ENCODE results near the gene ZNF384. TPM values are rescaled to one million over a fixed set of nuclear protein-coding genes. Genes with fewer than 3 reads are reported as not detected.

ZNF384 gene
- total and polyA plus RNA-seq, 10 of the 15 experiments (the other 5 are each of a cell fraction or from before 2014, with no cell fraction given): 0.46 to 81.5 (median 30.5) TPM

DNA sequence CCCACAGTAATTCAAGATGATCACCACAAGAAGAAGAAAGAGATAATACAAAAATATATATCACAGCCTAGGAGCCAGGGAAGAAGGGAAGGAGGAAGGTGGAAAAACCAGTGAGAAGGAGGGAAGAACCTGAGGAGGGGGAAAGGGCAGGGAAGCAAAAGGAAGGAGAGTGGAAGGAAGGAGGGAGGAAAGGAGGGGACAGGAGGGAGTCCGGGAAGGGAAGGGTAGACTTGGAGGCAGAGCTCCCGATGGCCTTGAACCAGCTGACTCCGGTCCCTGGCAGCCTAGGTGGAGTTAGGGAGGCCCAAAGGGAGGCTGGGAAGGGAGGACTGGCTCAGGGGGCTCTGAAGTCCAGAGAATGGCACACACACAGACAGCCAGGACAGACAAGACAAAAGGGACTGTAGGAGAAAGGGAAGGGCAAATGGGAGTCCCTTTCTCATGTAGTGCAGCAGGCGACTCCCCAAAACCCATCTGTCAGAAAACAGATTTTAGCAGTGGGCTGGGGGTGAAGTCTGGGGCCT is 4.7 kb upstream of the ZNF384 start:
- intact Hi-C loops (cut with micrococcal nuclease; ENCODE audit: unreplicated experiment) (no loop called here), in situ Hi-C loops (cut with MboI) (no loop called here)
- Histone ChIP-seq H3K27ac (ENCODE audit: control insufficient read depth, insufficient read depth) (no peak overlapping the region), H3K27me3 (replicated peaks in 1 of 2; ENCODE audit: control insufficient read depth in 2 of 2, insufficient read depth in 2 of 2, low read length in 1 of 2) (no peaks in the 10 kb centered on the region), H2AFZ (ENCODE audit: control insufficient read depth, low read depth, low read length) (no peak overlapping the region), H3K4me2 (ENCODE audit: control insufficient read depth, insufficient read depth) (no peak overlapping the region), H3K4me1 (ENCODE audit: control insufficient read depth, insufficient read depth, low read length) (peaks cover 12% of the 10 kb centered on the region), H3K79me2 (ENCODE audit: control insufficient read depth, insufficient read depth, low read length) (peaks cover 11% of the 10 kb centered on the region), H4K20me1 (ENCODE audit: control insufficient read depth, insufficient read depth) (no peaks in the 10 kb centered on the region), H3K4me3 (no peak overlapping the region), H3K9me3 (replicated peaks; ENCODE audit: control insufficient read depth, insufficient read depth, low read length) (no peaks in the 10 kb centered on the region), H3K36me3 (ENCODE audit: control insufficient read depth in 2 of 2, insufficient read depth in 2 of 2, low read length in 1 of 2) (no peaks in the 10 kb centered on the region), H3K9ac (ENCODE audit: control insufficient read depth, insufficient read depth, low read length) (no peak overlapping the region)
- no peak for DNase-seq (ENCODE audit: low read depth, low spot score)
- ChIA-PET CTCF (interaction anchor here (0.7 to 1.4 kb wide), 2 partner anchors 98 to 132 kb away, joined by 3 read pairs; no protein-coding TSS in a partner anchor), POLR2A (interaction anchor here (0.6 kb wide), 1 partner anchor 142 kb away, joined by 5 read pairs; no protein-coding TSS in a partner anchor), RAD21 (ENCODE audit: unreplicated experiment) (no interaction called here), SMC1A (ENCODE audit: uncharacterized antibody, unreplicated experiment) (interaction anchor here (2.8 kb wide), 1 partner anchor 29 kb away, joined by 9 read pairs; no protein-coding TSS in a partner anchor)
- TF ChIP-seq IKZF2 (IDR thresholded peaks at IDR 0.05): no peak
- TF ChIP-seq, protein P1, sequence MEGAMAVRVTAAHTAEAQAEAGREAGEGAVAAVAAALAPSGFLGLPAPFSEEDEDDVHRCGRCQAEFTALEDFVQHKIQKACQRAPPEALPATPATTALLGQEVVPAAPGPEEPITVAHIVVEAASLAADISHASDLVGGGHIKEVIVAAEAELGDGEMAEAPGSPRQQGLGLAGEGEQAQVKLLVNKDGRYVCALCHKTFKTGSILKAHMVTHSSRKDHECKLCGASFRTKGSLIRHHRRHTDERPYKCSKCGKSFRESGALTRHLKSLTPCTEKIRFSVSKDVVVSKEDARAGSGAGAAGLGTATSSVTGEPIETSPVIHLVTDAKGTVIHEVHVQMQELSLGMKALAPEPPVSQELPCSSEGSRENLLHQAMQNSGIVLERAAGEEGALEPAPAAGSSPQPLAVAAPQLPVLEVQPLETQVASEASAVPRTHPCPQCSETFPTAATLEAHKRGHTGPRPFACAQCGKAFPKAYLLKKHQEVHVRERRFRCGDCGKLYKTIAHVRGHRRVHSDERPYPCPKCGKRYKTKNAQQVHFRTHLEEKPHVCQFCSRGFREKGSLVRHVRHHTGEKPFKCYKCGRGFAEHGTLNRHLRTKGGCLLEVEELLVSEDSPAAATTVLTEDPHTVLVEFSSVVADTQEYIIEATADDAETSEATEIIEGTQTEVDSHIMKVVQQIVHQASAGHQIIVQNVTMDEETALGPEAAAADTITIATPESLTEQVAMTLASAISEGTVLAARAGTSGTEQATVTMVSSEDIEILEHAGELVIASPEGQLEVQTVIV (IDR thresholded peaks at IDR 0.05; ENCODE audit: borderline replicate concordance, partially characterized antibody): no peak
- no peak for TF ChIP-seq SRF (IDR thresholded peaks at IDR 0.05; ENCODE audit: low read depth in 2 of 2, low read length in 2 of 2)
- TF ChIP-seq HDAC6 (IDR thresholded peaks at IDR 0.05; ENCODE audit: unreplicated experiment): no peak
- TF ChIP-seq ZNF274 (IDR thresholded peaks at IDR 0.05; ENCODE audit: insufficient read depth, insufficient read length): no peak
- TF ChIP-seq TARDBP (IDR thresholded peaks at IDR 0.05; ENCODE audit: borderline replicate concordance): no peak
- no peak for TF ChIP-seq STAT3 (IDR thresholded peaks at IDR 0.05; ENCODE audit: low read depth, low read length)
- no peak for TF ChIP-seq RB1 (IDR thresholded peaks at IDR 0.05; ENCODE audit: borderline replicate concordance)
- no peak for TF ChIP-seq DPF2 (IDR thresholded peaks at IDR 0.05)
- no peak for TF ChIP-seq IRF4 (IDR thresholded peaks at IDR 0.05; ENCODE audit: low read depth, low read length)
- 80% methylated on average over 3 of the region's 4 CpGs for WGBS (ENCODE audit: insufficient coverage, insufficient replicate concordance, low lambda C conversion rate, missing lambda C conversion rate)
- ATAC-seq: no peak
- BruUV-seq (replicated peaks): no TSS peak
- FAIRE-seq: no peak
